Measurements from ENCODE around the gene COL9A2. TPM values are rescaled to one million over a fixed set of nuclear protein-coding genes. Genes with fewer than 3 reads are reported as not detected.
"Not testable (repeated sequence)": the region's sequence is repeated elsewhere in the genome, so short reads cannot be mapped to it uniquely, and the experiment has no call there.

COL9A2 gene
- total and polyA plus RNA-seq, 2 experiments from 2014 or later = 3.4 to 5.9 TPM

GRCh38 chr1:40338745-40339419, 21.8 kb upstream of the COL9A2 start:
- no peak overlapping the region for H3K4me3 ChIP-seq
- H3K27me3 ChIP-seq = peaks cover 5% of the 10 kb centered on the region
- no peaks in the 10 kb centered on the region for H3K9me3 ChIP-seq (ENCODE audit: low read depth)
- no peaks in the 10 kb centered on the region for H3K36me3 ChIP-seq
- TF ChIP-seq, protein P1, sequence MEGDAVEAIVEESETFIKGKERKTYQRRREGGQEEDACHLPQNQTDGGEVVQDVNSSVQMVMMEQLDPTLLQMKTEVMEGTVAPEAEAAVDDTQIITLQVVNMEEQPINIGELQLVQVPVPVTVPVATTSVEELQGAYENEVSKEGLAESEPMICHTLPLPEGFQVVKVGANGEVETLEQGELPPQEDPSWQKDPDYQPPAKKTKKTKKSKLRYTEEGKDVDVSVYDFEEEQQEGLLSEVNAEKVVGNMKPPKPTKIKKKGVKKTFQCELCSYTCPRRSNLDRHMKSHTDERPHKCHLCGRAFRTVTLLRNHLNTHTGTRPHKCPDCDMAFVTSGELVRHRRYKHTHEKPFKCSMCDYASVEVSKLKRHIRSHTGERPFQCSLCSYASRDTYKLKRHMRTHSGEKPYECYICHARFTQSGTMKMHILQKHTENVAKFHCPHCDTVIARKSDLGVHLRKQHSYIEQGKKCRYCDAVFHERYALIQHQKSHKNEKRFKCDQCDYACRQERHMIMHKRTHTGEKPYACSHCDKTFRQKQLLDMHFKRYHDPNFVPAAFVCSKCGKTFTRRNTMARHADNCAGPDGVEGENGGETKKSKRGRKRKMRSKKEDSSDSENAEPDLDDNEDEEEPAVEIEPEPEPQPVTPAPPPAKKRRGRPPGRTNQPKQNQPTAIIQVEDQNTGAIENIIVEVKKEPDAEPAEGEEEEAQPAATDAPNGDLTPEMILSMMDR (IDR thresholded peaks at IDR 0.05; ENCODE audit: low read depth, low read length) = peak; percentile 99
- DNase-seq (ENCODE audit: low read depth in 1 of 2, low spot score in 1 of 2) = peak; percentile 86 to 88
- no peak overlapping the region for H3K27ac ChIP-seq
- H3K4me1 ChIP-seq (ENCODE audit: low read depth) = no peaks in the 10 kb centered on the region

GRCh38 chr1:40337443-40337842, 20.4 kb upstream of the COL9A2 start:
- Histone ChIP-seq H3K27me3 (peaks cover 5% of the 10 kb centered on the region), H3K27ac (no peak overlapping the region), H3K4me1 (ENCODE audit: low read depth) (no peaks in the 10 kb centered on the region), H3K9me3 (ENCODE audit: low read depth) (no peaks in the 10 kb centered on the region), H3K4me3 (no peak overlapping the region), H3K36me3 (no peaks in the 10 kb centered on the region)
- DNase-seq (ENCODE audit: low read depth in 1 of 2, low spot score in 1 of 2) = no peak
- TF ChIP-seq, protein P1 (IDR thresholded peaks at IDR 0.05; ENCODE audit: low read depth, low read length) = no peak

DNA sequence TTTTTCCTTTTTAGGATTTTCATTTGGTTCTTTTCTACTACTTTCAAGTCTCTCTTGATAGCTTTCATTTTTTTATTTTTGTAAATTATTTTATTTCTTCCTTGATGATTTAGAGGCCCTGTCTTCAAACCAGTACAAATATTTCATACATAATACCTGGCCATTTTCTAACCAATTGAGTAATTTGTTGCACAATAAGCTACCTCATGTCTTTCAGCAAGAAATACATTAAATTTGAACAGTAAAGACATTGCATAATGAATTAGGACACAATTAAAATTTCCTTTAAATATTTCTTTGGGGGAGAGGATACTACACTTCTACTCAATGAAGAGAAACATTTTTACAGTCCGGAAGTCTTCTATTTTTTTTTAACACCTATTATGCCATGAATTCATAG, 15.6 kb upstream of the COL9A2 start:
- Histone ChIP-seq H3K9me3 (ENCODE audit: low read depth) (no peaks in the 10 kb centered on the region), H3K4me3 (no peak overlapping the region), H3K4me1 (ENCODE audit: low read depth) (no peaks in the 10 kb centered on the region), H3K27me3 (no peaks in the 10 kb centered on the region), H3K27ac (no peak overlapping the region), H3K36me3 (no peaks in the 10 kb centered on the region)
- no peak for DNase-seq (ENCODE audit: low read depth in 1 of 2, low spot score in 1 of 2)
- TF ChIP-seq, protein P1 (IDR thresholded peaks at IDR 0.05; ENCODE audit: low read depth, low read length) = no peak

- not testable (repeated sequence) for DNase-seq (ENCODE audit: low read depth in 1 of 2, low spot score in 1 of 2); H3K4me3 ChIP-seq; H3K4me1 ChIP-seq (ENCODE audit: low read depth); H3K9me3 ChIP-seq (ENCODE audit: low read depth); H3K27me3 ChIP-seq; H3K27ac ChIP-seq; H3K36me3 ChIP-seq
Observed at GRCh38 chr1:40331403-40331802, 14.3 kb upstream of the COL9A2 start.

- Histone ChIP-seq H3K27me3 (peaks cover 43% of the 10 kb centered on the region), H3K9me3 (ENCODE audit: low read depth) (no peaks in the 10 kb centered on the region), H3K4me3 (no peak overlapping the region), H3K36me3 (no peaks in the 10 kb centered on the region), H3K4me1 (ENCODE audit: low read depth) (peaks cover 7% of the 10 kb centered on the region), H3K27ac (no peak overlapping the region)
- DNase-seq (ENCODE audit: low read depth in 1 of 2, low spot score in 1 of 2) = no peak
- TF ChIP-seq, protein P1 (IDR thresholded peaks at IDR 0.05; ENCODE audit: low read depth, low read length) = no peak
Observed at GRCh38 chr1:40318970-40319621, 2.0 kb upstream of the COL9A2 start.

DNA sequence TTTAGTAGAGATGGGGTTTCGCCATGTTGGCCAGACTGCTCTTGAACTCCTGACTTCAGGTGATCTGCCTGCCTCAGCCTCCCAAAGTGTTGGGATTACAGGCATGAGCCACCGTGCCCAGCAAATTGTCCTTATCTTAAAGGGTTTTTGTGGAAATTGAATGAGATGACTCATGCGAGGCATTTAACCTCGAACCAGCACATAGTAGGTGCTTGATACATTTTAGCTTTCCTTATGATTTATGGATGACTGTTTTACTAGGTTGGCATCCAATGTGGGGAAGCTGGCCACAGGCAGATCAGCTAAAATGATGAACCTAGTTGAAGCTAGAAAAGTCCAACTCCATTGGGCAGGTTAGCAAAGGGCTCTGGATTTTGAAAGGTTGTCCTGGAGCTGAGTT, 1.4 kb upstream of the COL9A2 start:
- no peak overlapping the region for H3K27ac ChIP-seq
- TF ChIP-seq, protein P1 (IDR thresholded peaks at IDR 0.05; ENCODE audit: low read depth, low read length) = no peak
- no peak overlapping the region for H3K4me3 ChIP-seq
- no peak for DNase-seq (ENCODE audit: low read depth in 1 of 2, low spot score in 1 of 2)
- peaks cover 43% of the 10 kb centered on the region for H3K27me3 ChIP-seq
- no peaks in the 10 kb centered on the region for H3K9me3 ChIP-seq (ENCODE audit: low read depth)
- H3K36me3 ChIP-seq = no peaks in the 10 kb centered on the region
- peaks cover 7% of the 10 kb centered on the region for H3K4me1 ChIP-seq (ENCODE audit: low read depth)

Data from cardiac muscle cell (in vitro differentiated cells and primary cell).